ENCODE results near the gene FSD2. TPM values are rescaled to one million over a fixed set of nuclear protein-coding genes. Genes with fewer than 3 reads are reported as not detected.

Gene FSD2
- total and polyA plus RNA-seq, 9 of the 15 experiments (the other 6 are each of a cell fraction or from before 2014, with no cell fraction given), result 0.01 to 0.06 TPM; not detected in 7

DNA sequence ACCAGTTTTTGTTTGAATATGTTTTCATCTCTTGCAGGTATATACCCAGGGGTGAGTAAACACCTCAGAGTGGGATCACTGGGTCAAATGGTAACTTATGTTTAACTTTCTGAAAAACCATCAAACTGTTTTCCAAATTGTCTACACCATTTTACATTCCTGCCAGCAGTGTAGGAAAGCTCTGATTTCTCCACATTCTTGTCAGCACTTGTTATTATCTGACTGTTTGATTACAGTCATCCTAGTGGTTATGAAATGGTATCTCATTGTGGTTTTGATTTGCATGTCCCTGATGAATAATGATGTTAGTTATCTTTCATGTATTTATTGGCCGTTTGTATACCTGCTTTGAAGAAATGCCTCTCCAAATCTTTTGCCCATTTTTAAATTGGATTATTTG lies 13.8 kb downstream of the FSD2 start:
- ATAC-seq (no peak), DNase-seq (ENCODE audit: extremely low read depth in 1 of 4, low spot score in 3 of 4) (no peak), FAIRE-seq (no peak)
- H3K4me2 ChIP-seq (ENCODE audit: insufficient read depth, low read length), result no peak overlapping the region
- WGBS (ENCODE audit: insufficient coverage, low coverage, missing lambda C conversion rate), result 6% methylated on average over 1 of the region's 1 CpG
- H3K9me3 ChIP-seq (replicated peaks; ENCODE audit: control insufficient read depth, insufficient read depth, low read depth, low read length), result no peaks in the 10 kb centered on the region
- no peaks in the 10 kb centered on the region for H3K79me2 ChIP-seq (ENCODE audit: control insufficient read depth, insufficient read depth, low read length)
- TF ChIP-seq MAFK (IDR thresholded peaks at IDR 0.05; ENCODE audit: low read length), result no peak
- TF ChIP-seq MEIS2 (IDR thresholded peaks at IDR 0.05; ENCODE audit: partially characterized antibody), result peak; percentile 14
- TF ChIP-seq RCOR1 (IDR thresholded peaks at IDR 0.05; ENCODE audit: borderline replicate concordance in 1 of 2, low read depth in 2 of 2, low read length in 2 of 2), result 0 out of 4 replicates have a peak, but pooled peaks of 1 of the 2 experiments have one; percentile 14
- TF ChIP-seq TEAD4 (IDR thresholded peaks at IDR 0.05; ENCODE audit: low read length), result 0 out of 2 replicates have a peak, but pooled peaks have one; percentile 20
- no peak for TF ChIP-seq TEAD4 (CRISPR knock-in tag; IDR thresholded peaks at IDR 0.05; ENCODE audit: borderline replicate concordance)
- TF ChIP-seq KDM1A (IDR thresholded peaks at IDR 0.05), result peak; percentile 63 to 66; a peak in 3 of 4 replicates
- H3K4me3 ChIP-seq, result no peak overlapping the region
- in situ Hi-C loops (cut with MboI), result no loop called here
- no TSS peak for BruUV-seq (replicated peaks)
- intact Hi-C loops (cut with micrococcal nuclease), result no loop called here
- no peaks in the 10 kb centered on the region for H3K36me3 ChIP-seq (ENCODE audit: control insufficient read depth, insufficient read depth, low read length)
- CTCF ChIA-PET (ENCODE audit: low intra/inter-chr PET ratio), result no interaction called here
- no peaks in the 10 kb centered on the region for H3K9me1 ChIP-seq (ENCODE audit: control insufficient read depth, insufficient read depth, low read length)
- no peak overlapping the region for H2AFZ ChIP-seq (ENCODE audit: low read depth, low read length)
- no peak overlapping the region for H3K27ac ChIP-seq (ENCODE audit: extremely low read depth, low read depth, low read length)
- H3K27me3 ChIP-seq (ENCODE audit: control insufficient read depth in 2 of 2, insufficient read depth in 2 of 2, low read length in 2 of 2), result peaks cover under 1 to 3% of the 10 kb centered on the region in 2 experiments
- POLR2A ChIA-PET, result no interaction called here
- H3K9ac ChIP-seq (ENCODE audit: insufficient read depth in 1 of 2, low read depth in 2 of 2, low read length in 2 of 2), result no peak overlapping the region
- H3K4me1 ChIP-seq (replicated peaks in 1 of 2; ENCODE audit: control insufficient read depth in 2 of 2, insufficient read depth in 2 of 2, low read length in 2 of 2), result no peaks in the 10 kb centered on the region; a peak in 1 of 5 replicates
- no peaks in the 10 kb centered on the region for H4K20me1 ChIP-seq (replicated peaks; ENCODE audit: control insufficient read depth, insufficient read depth, low read length)

DNA sequence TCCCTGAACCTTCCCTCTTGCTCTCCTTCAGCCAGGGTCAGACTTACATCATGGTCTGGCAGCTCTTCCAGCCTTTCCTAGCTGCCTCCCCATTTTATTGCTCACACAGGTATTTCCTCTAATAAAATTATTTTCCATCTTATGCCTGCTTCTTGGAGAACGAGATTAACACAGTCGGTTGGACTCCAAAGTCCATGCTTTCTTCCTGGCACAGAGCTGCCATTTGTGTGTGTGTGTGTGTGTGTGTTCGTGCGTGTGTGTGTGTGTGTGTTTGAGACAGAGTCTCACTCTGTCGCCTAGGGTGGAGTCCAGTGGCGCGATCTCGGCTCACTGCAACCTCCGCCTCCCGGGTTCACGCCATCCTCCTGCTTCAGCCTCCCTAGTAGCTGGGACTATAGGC lies 15.5 kb downstream of the FSD2 start:
- no peaks in the 10 kb centered on the region for H3K9me3 ChIP-seq (replicated peaks; ENCODE audit: control insufficient read depth, insufficient read depth, low read depth, low read length)
- no peaks in the 10 kb centered on the region for H3K79me2 ChIP-seq (ENCODE audit: control insufficient read depth, insufficient read depth, low read length)
- 13% methylated on average over 11 of the region's 11 CpGs for WGBS (ENCODE audit: insufficient coverage, low coverage, missing lambda C conversion rate)
- H3K9me1 ChIP-seq (ENCODE audit: control insufficient read depth, insufficient read depth, low read length), result no peaks in the 10 kb centered on the region
- in situ Hi-C loops (cut with MboI) (no loop called here), intact Hi-C loops (cut with micrococcal nuclease) (no loop called here)
- DNase-seq (ENCODE audit: extremely low read depth in 1 of 4, low spot score in 3 of 4), result no peak
- no peak overlapping the region for H2AFZ ChIP-seq (ENCODE audit: low read depth, low read length)
- CTCF ChIA-PET (ENCODE audit: low intra/inter-chr PET ratio), result no interaction called here
- H3K4me2 ChIP-seq (ENCODE audit: insufficient read depth, low read length), result no peak overlapping the region
- BruUV-seq (replicated peaks), result no TSS peak
- H4K20me1 ChIP-seq (replicated peaks; ENCODE audit: control insufficient read depth, insufficient read depth, low read length), result no peaks in the 10 kb centered on the region
- no peak overlapping the region for H3K4me3 ChIP-seq
- POLR2A ChIA-PET, result interaction anchor here (0.8 kb wide), 1 partner anchor 40 kb away, joined by 4 read pairs; no protein-coding TSS in a partner anchor
- no peak for FAIRE-seq
- peaks cover 7 to 17% of the 10 kb centered on the region in 2 experiments for H3K27me3 ChIP-seq (ENCODE audit: control insufficient read depth in 2 of 2, insufficient read depth in 2 of 2, low read length in 2 of 2)
- no peak overlapping the region for H3K27ac ChIP-seq (ENCODE audit: extremely low read depth, low read depth, low read length)
- H3K9ac ChIP-seq (ENCODE audit: insufficient read depth in 1 of 2, low read depth in 2 of 2, low read length in 2 of 2), result no peak overlapping the region
- ATAC-seq, result no peak; the same call in 2 of the 3 replicates
- no peaks in the 10 kb centered on the region; a peak in 1 of 5 replicates for H3K4me1 ChIP-seq (replicated peaks in 1 of 2; ENCODE audit: control insufficient read depth in 2 of 2, insufficient read depth in 2 of 2, low read length in 2 of 2)
- no peaks in the 10 kb centered on the region for H3K36me3 ChIP-seq (ENCODE audit: control insufficient read depth, insufficient read depth, low read length)
- TF ChIP-seq MCM2 (IDR thresholded peaks at IDR 0.05; ENCODE audit: low read depth) (no peak), SP1 (CRISPR knock-in tag; IDR thresholded peaks at IDR 0.05) (no peak), XRCC4 (IDR thresholded peaks at IDR 0.05; ENCODE audit: extremely low read depth, insufficient read depth, insufficient read length) (no peak), PCBP2 (IDR thresholded peaks at IDR 0.05; ENCODE audit: low read depth, low read length, poor library complexity, severe bottlenecking) (no peak), BRD4 (IDR thresholded peaks at IDR 0.05) (no peak), HDAC8 (tag; IDR thresholded peaks at IDR 0.05) (no peak), ELF2 (CRISPR knock-in tag; IDR thresholded peaks at IDR 0.05) (no peak), ZNF124 (CRISPR knock-in tag; IDR thresholded peaks at IDR 0.05) (no peak)
- TF ChIP-seq, protein P1, sequence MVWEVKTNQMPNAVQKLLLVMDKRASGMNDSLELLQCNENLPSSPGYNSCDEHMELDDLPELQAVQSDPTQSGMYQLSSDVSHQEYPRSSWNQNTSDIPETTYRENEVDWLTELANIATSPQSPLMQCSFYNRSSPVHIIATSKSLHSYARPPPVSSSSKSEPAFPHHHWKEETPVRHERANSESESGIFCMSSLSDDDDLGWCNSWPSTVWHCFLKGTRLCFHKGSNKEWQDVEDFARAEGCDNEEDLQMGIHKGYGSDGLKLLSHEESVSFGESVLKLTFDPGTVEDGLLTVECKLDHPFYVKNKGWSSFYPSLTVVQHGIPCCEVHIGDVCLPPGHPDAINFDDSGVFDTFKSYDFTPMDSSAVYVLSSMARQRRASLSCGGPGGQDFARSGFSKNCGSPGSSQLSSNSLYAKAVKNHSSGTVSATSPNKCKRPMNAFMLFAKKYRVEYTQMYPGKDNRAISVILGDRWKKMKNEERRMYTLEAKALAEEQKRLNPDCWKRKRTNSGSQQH (CRISPR knock-in tag; IDR thresholded peaks at IDR 0.05), result no peak
- TF ChIP-seq, protein P2, sequence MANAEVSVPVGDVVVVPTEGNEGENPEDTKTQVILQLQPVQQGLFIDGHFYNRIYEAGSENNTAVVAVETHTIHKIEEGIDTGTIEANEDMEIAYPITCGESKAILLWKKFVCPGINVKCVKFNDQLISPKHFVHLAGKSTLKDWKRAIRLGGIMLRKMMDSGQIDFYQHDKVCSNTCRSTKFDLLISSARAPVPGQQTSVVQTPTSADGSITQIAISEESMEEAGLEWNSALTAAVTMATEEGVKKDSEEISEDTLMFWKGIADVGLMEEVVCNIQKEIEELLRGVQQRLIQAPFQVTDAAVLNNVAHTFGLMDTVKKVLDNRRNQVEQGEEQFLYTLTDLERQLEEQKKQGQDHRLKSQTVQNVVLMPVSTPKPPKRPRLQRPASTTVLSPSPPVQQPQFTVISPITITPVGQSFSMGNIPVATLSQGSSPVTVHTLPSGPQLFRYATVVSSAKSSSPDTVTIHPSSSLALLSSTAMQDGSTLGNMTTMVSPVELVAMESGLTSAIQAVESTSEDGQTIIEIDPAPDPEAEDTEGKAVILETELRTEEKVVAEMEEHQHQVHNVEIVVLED (CRISPR knock-in tag; IDR thresholded peaks at IDR 0.05), result no peak
